Measurements from ENCODE around the gene CNTNAP2. TPM values are rescaled to one million over a fixed set of nuclear protein-coding genes. Genes with fewer than 3 reads are reported as not detected.
"Not testable (repeated sequence)": the region's sequence is repeated elsewhere in the genome, so short reads cannot be mapped to it uniquely, and the experiment has no call there.

The CNTNAP2 gene
- total RNA-seq, 1 donor from 2014 or later: 2.2 TPM

DNA sequence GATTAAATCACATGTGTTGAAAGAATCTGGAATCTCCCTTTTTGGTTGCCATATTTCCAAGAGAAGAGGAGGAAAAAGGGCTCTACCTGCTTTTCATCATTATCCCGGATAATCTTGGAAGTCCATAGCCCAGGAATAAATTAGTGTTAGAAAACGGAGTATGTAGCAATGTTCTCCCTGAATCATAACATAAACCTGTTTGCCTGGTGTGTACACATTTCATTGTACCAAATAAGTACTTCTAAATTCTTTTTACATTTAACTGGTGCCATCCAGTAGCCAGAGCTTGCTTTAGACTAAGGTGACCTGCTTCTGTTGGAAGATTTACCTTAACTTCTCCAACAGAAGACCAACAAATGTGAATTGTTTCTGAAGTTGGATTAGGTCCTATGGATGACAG, 2291.7 kb downstream of the CNTNAP2 start:
- H3K4me1 ChIP-seq: no peaks in the 10 kb centered on the region
- H3K36me3 ChIP-seq: no peaks in the 10 kb centered on the region
- intact Hi-C loops (cut with DNase I): no loop called here
- H3K4me3 ChIP-seq: no peak overlapping the region
- H3K27ac ChIP-seq: no peak overlapping the region
- TF ChIP-seq POLR2AphosphoS5 (IDR thresholded peaks at IDR 0.05; ENCODE audit: insufficient read depth in 1 of 2, low read depth in 1 of 2) (no peak), POLR2A (IDR thresholded peaks at IDR 0.05) (no peak), CTCF (IDR thresholded peaks at IDR 0.05) (no peak)
- H3K27me3 ChIP-seq: no peaks in the 10 kb centered on the region
- no peak for DNase-seq (ENCODE audit: extremely low spot score in 2 of 2)
- H3K9me3 ChIP-seq: no peaks in the 10 kb centered on the region

- no peaks in the 10 kb centered on the region for H3K9me3 ChIP-seq
- intact Hi-C loops (cut with DNase I): no loop called here
- H3K27ac ChIP-seq: no peak overlapping the region
- H3K4me3 ChIP-seq: no peak overlapping the region
- H3K4me1 ChIP-seq: no peaks in the 10 kb centered on the region
- H3K36me3 ChIP-seq: no peaks in the 10 kb centered on the region
- TF ChIP-seq POLR2AphosphoS5 (IDR thresholded peaks at IDR 0.05; ENCODE audit: insufficient read depth in 1 of 2, low read depth in 1 of 2): no peak
- no peak for TF ChIP-seq CTCF (IDR thresholded peaks at IDR 0.05)
- TF ChIP-seq POLR2A (IDR thresholded peaks at IDR 0.05): no peak
- no peak for DNase-seq (ENCODE audit: extremely low spot score in 2 of 2)
- H3K27me3 ChIP-seq: no peaks in the 10 kb centered on the region
Observed at GRCh38 chr7:148410905-148411304, 2294.3 kb downstream of the CNTNAP2 start.

DNA sequence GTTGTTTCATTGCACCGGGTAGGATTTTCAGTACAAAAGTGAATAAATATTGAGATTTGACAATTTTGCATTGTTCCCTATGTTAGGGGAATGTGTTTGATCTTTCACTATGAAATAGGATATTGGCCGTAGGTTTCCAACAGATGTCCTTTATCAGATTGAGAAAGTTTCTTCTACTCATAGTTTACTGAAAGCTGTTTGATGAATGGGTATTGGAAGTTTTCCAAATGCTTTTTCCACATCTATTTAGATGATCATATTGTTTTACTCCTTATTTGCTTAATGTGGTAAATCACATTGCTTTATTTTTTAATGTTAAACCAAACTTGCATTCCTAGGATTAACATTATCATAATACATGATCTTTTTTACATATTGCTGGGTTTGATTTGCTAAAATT, 2296.1 kb downstream of the CNTNAP2 start:
- Histone ChIP-seq H3K4me1 (no peaks in the 10 kb centered on the region), H3K9me3 (no peaks in the 10 kb centered on the region), H3K4me3 (no peak overlapping the region), H3K36me3 (no peaks in the 10 kb centered on the region), H3K27me3 (no peaks in the 10 kb centered on the region), H3K27ac (no peak overlapping the region)
- intact Hi-C loops (cut with DNase I): no loop called here
- DNase-seq (ENCODE audit: extremely low spot score in 2 of 2): no peak
- TF ChIP-seq CTCF (IDR thresholded peaks at IDR 0.05) (no peak), POLR2AphosphoS5 (IDR thresholded peaks at IDR 0.05; ENCODE audit: insufficient read depth in 1 of 2, low read depth in 1 of 2) (no peak), POLR2A (IDR thresholded peaks at IDR 0.05) (no peak)

DNA sequence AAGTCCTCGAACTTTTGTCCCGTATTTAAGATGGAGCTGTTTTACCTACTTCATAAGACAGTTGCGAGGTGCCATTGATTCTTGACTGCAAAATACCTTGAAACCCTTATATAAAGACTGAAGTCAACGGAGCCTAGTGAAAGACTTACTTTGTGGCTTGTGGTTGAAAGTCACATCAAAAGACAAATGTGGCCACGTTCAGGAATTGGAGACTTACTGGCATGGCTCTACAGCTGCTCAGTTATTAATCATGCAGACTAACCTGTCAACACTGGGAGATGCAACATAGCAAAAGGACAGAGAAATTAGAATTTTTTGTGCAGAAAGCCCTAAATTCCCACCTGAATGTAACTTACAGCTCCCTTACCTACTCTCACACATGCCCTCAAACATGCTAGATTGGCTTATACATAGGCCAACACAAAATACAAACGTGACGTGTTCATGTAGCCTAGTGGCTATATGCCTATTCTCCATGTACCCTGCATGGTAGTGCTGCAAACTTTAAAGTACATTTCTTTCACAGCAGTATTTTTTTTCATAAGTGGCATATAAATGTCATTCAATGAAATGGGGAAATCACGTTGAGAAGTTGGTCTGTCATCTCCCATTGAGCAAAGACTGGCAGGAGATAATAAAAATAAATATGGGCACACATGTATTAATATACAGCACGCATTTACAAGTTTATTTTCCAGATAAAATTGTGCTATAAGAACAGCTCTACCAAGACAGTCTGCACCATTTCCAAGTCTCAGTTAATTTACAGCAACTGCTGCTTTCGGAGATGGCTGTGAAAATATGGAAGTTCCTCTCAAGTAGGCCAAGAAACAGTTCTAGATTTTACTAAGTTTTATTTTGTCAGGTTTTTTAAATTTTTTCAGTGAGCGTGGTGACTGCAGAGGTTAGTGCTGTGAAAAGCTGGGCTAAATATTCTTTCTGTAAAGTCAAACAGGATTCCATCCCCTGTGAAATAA, 2303.5 kb downstream of the CNTNAP2 start:
- no peaks in the 10 kb centered on the region for H3K36me3 ChIP-seq
- no peaks in the 10 kb centered on the region for H3K9me3 ChIP-seq
- H3K4me3 ChIP-seq: no peak overlapping the region
- no peak overlapping the region for H3K27ac ChIP-seq
- H3K4me1 ChIP-seq: no peaks in the 10 kb centered on the region
- TF ChIP-seq CTCF (IDR thresholded peaks at IDR 0.05) (no peak), POLR2A (IDR thresholded peaks at IDR 0.05) (no peak), POLR2AphosphoS5 (IDR thresholded peaks at IDR 0.05; ENCODE audit: insufficient read depth in 1 of 2, low read depth in 1 of 2) (no peak)
- no peak for DNase-seq (ENCODE audit: extremely low spot score in 2 of 2)
- H3K27me3 ChIP-seq: no peaks in the 10 kb centered on the region
- intact Hi-C loops (cut with DNase I): no loop called here

- TF ChIP-seq POLR2AphosphoS5 (IDR thresholded peaks at IDR 0.05; ENCODE audit: insufficient read depth in 1 of 2, low read depth in 1 of 2): no peak
- no peak for TF ChIP-seq POLR2A (IDR thresholded peaks at IDR 0.05)
- no peak for TF ChIP-seq CTCF (IDR thresholded peaks at IDR 0.05)
- H3K4me3 ChIP-seq: no peak overlapping the region
- H3K9me3 ChIP-seq: no peaks in the 10 kb centered on the region
- H3K27me3 ChIP-seq: no peaks in the 10 kb centered on the region
- no peaks in the 10 kb centered on the region for H3K36me3 ChIP-seq
- intact Hi-C loops (cut with DNase I): no loop called here
- H3K27ac ChIP-seq: no peak overlapping the region
- H3K4me1 ChIP-seq: no peaks in the 10 kb centered on the region
- DNase-seq (ENCODE audit: extremely low spot score in 2 of 2): no peak
Observed at GRCh38 chr7:148422030-148422429, 2305.4 kb downstream of the CNTNAP2 start.

DNA sequence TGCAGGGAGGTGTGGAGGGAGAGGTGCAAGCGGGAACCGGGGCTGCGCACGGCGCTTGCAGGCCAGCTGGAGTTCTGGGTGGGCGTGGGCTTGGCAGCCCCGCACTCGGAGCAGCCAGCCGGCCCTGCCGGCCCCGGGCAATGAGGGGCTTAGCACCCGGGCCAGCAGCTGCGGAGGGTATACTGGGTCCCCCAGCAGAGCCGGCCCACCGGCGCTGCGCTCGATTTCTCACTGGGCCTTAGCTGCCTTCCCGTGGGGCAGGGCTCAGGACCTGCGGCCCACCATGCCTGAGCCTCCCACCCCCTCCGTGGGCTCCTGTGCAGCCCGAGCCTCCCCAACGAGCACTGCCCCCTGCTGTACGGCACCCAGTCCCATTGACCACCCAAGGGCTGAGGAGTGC, 2309.8 kb downstream of the CNTNAP2 start:
- intact Hi-C loops (cut with DNase I); H3K27ac ChIP-seq; H3K4me1 ChIP-seq; DNase-seq (ENCODE audit: extremely low spot score in 2 of 2); H3K27me3 ChIP-seq; H3K9me3 ChIP-seq; H3K4me3 ChIP-seq; H3K36me3 ChIP-seq: not testable (repeated sequence)

- intact Hi-C loops (cut with DNase I); H3K4me1 ChIP-seq; H3K27me3 ChIP-seq: not testable (repeated sequence)
Observed at GRCh38 chr7:148430690-148431089, 2314.1 kb downstream of the CNTNAP2 start.

More at GRCh38 chr7:148430690-148431089, 2314.1 kb downstream of the CNTNAP2 start:
- not testable (repeated sequence) for DNase-seq (ENCODE audit: extremely low spot score in 2 of 2); H3K36me3 ChIP-seq; H3K27ac ChIP-seq; H3K9me3 ChIP-seq; H3K4me3 ChIP-seq
